Measurements from ENCODE around the gene RTN4. TPM values are rescaled to one million over a fixed set of nuclear protein-coding genes. Genes with fewer than 3 reads are reported as not detected.
"Not testable (repeated sequence)": the region's sequence is repeated elsewhere in the genome, so short reads cannot be mapped to it uniquely, and the experiment has no call there.

RTN4 gene
- polyA plus RNA-seq, 6 donors from 2014 or later, result 41.3 to 57.8 (median 53.0) TPM

- Mint-ChIP-seq H3K4me1 (peaks cover 43 to 59% (median 46%) of the 10 kb centered on the region in 3 donors), H3K4me3 (no peak overlapping the region), H3K36me3 (no peaks in the 10 kb centered on the region), H3K27me3 (no peaks in the 10 kb centered on the region), H3K9me3 (no peaks in the 10 kb centered on the region), H3K27ac (peak overlapping the region in 2 of 6 donors; percentile 8 to 41)
- DNase-seq (no peak), ATAC-seq (ENCODE audit: low read depth in 2 of 2) (no peak)
Measured at GRCh38 chr2:55006306-55006705, 43.9 kb downstream of the RTN4 start.

- no peak for DNase-seq
- no peaks in the 10 kb centered on the region for H3K36me3 Mint-ChIP-seq
- no peak for ATAC-seq (ENCODE audit: low read depth in 2 of 2)
- H3K4me1 Mint-ChIP-seq, result peaks cover 46 to 55% (median 53%) of the 10 kb centered on the region in 3 donors
- no peaks in the 10 kb centered on the region for H3K27me3 Mint-ChIP-seq
- H3K27ac Mint-ChIP-seq, result peak overlapping the region in 2 of 6 donors; percentile 25 to 38
- H3K4me3 Mint-ChIP-seq, result no peak overlapping the region
- H3K9me3 Mint-ChIP-seq, result no peaks in the 10 kb centered on the region
Measured at GRCh38 chr2:55003706-55004639, 46.3 kb downstream of the RTN4 start.

GRCh38 chr2:55001716-55002115 lies 48.5 kb downstream of the RTN4 start:
- Mint-ChIP-seq H3K4me3 (no peak overlapping the region), H3K9me3 (no peaks in the 10 kb centered on the region), H3K27ac (peak overlapping the region in 3 of 6 donors; percentile 11 to 51 (median 46)), H3K4me1 (peaks cover 50 to 61% (median 60%) of the 10 kb centered on the region in 3 donors), H3K36me3 (no peaks in the 10 kb centered on the region), H3K27me3 (no peaks in the 10 kb centered on the region)
- ATAC-seq (ENCODE audit: low read depth in 2 of 2) (no peak), DNase-seq (no peak)

- DNase-seq (no peak), ATAC-seq (ENCODE audit: low read depth in 2 of 2) (peak; percentile 32 to 41)
- Mint-ChIP-seq H3K9me3 (no peaks in the 10 kb centered on the region), H3K36me3 (no peaks in the 10 kb centered on the region), H3K27me3 (no peaks in the 10 kb centered on the region), H3K27ac (peak overlapping the region in 2 of 6 donors; percentile 25 to 45), H3K4me1 (peaks cover 53 to 65% (median 65%) of the 10 kb centered on the region in 3 donors), H3K4me3 (peak overlapping the region in 1 of 8 donors; percentile 9)
Measured at GRCh38 chr2:55000341-55000740, 49.9 kb downstream of the RTN4 start.

GRCh38 chr2:54999182-54999581 lies 51.1 kb downstream of the RTN4 start:
- H3K27me3 Mint-ChIP-seq, result no peaks in the 10 kb centered on the region
- DNase-seq (no peak), ATAC-seq (ENCODE audit: low read depth in 2 of 2) (no peak)
- peak overlapping the region in 4 of 8 donors; percentile 10 to 66 (median 38) for H3K4me3 Mint-ChIP-seq
- H3K9me3 Mint-ChIP-seq, result no peaks in the 10 kb centered on the region
- H3K4me1 Mint-ChIP-seq, result peaks cover 50 to 75% (median 69%) of the 10 kb centered on the region in 3 donors
- no peaks in the 10 kb centered on the region for H3K36me3 Mint-ChIP-seq
- H3K27ac Mint-ChIP-seq, result peak overlapping the region in 2 of 6 donors; percentile 3 to 81

GRCh38 chr2:54997826-54998225 lies 52.4 kb downstream of the RTN4 start:
- H3K27me3 Mint-ChIP-seq, result no peaks in the 10 kb centered on the region
- DNase-seq, result no peak
- peak overlapping the region in 1 of 6 donors; percentile 51 for H3K27ac Mint-ChIP-seq
- peaks cover 51 to 80% (median 74%) of the 10 kb centered on the region in 3 donors for H3K4me1 Mint-ChIP-seq
- H3K9me3 Mint-ChIP-seq, result no peaks in the 10 kb centered on the region
- H3K36me3 Mint-ChIP-seq, result no peaks in the 10 kb centered on the region
- no peak for ATAC-seq (ENCODE audit: low read depth in 2 of 2)
- no peak overlapping the region for H3K4me3 Mint-ChIP-seq

GRCh38 chr2:54995553-54995952 lies 54.7 kb downstream of the RTN4 start:
- peak overlapping the region in 1 of 6 donors; percentile 80 for H3K27ac Mint-ChIP-seq

GRCh38 chr2:54990694-54991093 lies 59.6 kb downstream of the RTN4 start:
- not testable (repeated sequence) for DNase-seq, H3K27ac Mint-ChIP-seq
- H3K4me1 Mint-ChIP-seq, result peaks cover 20 to 48% (median 39%) of the 10 kb centered on the region in 3 donors

More at GRCh38 chr2:54995553-54995952, 54.7 kb downstream of the RTN4 start:
- H3K4me3 Mint-ChIP-seq, result peak overlapping the region in 1 of 8 donors; percentile 47
- ATAC-seq (ENCODE audit: low read depth in 2 of 2), result no peak
- H3K36me3 Mint-ChIP-seq, result no peaks in the 10 kb centered on the region
- no peaks in the 10 kb centered on the region for H3K27me3 Mint-ChIP-seq
- no peak for DNase-seq
- H3K9me3 Mint-ChIP-seq, result no peaks in the 10 kb centered on the region
- H3K4me1 Mint-ChIP-seq, result peaks cover 46 to 75% (median 74%) of the 10 kb centered on the region in 3 donors

GRCh38 chr2:54988612-54989011 lies 61.6 kb downstream of the RTN4 start:
- H3K9me3 Mint-ChIP-seq, result no peaks in the 10 kb centered on the region
- DNase-seq (no peak), ATAC-seq (ENCODE audit: low read depth in 2 of 2) (no peak)
- H3K4me1 Mint-ChIP-seq, result peaks cover 11 to 42% (median 22%) of the 10 kb centered on the region in 3 donors
- peaks cover 15 to 19% of the 10 kb centered on the region in 2 donors for H3K36me3 Mint-ChIP-seq
- H3K4me3 Mint-ChIP-seq, result no peak overlapping the region
- H3K27me3 Mint-ChIP-seq, result no peaks in the 10 kb centered on the region
- H3K27ac Mint-ChIP-seq, result peak overlapping the region in 3 of 6 donors; percentile 16 to 71 (median 21)

More at GRCh38 chr2:54990694-54991093, 59.6 kb downstream of the RTN4 start:
- ATAC-seq (ENCODE audit: low read depth in 2 of 2); H3K9me3 Mint-ChIP-seq; H3K27me3 Mint-ChIP-seq; H3K4me3 Mint-ChIP-seq: not testable (repeated sequence)
- peaks cover 13 to 15% of the 10 kb centered on the region in 2 donors for H3K36me3 Mint-ChIP-seq

- Mint-ChIP-seq H3K27ac (no peak overlapping the region), H3K9me3 (no peaks in the 10 kb centered on the region), H3K4me3 (no peak overlapping the region), H3K27me3 (no peaks in the 10 kb centered on the region), H3K36me3 (peaks cover 15 to 29% of the 10 kb centered on the region in 2 donors), H3K4me1 (peaks cover 9 to 28% (median 10%) of the 10 kb centered on the region in 3 donors)
- DNase-seq (no peak), ATAC-seq (ENCODE audit: low read depth in 2 of 2) (no peak)
Measured at GRCh38 chr2:54986264-54986663, 64.0 kb downstream of the RTN4 start.

GRCh38 chr2:54984476-54984875 lies 65.8 kb downstream of the RTN4 start:
- Mint-ChIP-seq H3K27me3 (no peaks in the 10 kb centered on the region), H3K4me3 (no peak overlapping the region), H3K9me3 (no peaks in the 10 kb centered on the region), H3K4me1 (peaks cover 12 to 26% (median 15%) of the 10 kb centered on the region in 3 donors), H3K36me3 (peaks cover 22 to 30% of the 10 kb centered on the region in 2 donors), H3K27ac (peak overlapping the region in 2 of 6 donors; percentile 26 to 37)
- no peak for DNase-seq
- no peak for ATAC-seq (ENCODE audit: low read depth in 2 of 2)

- ATAC-seq (ENCODE audit: low read depth in 2 of 2) (no peak), DNase-seq (no peak)
- Mint-ChIP-seq H3K4me3 (no peak overlapping the region), H3K4me1 (peaks cover 10 to 17% (median 11%) of the 10 kb centered on the region in 3 donors), H3K36me3 (peaks cover 22 to 30% of the 10 kb centered on the region in 2 donors), H3K27ac (peak overlapping the region in 4 of 6 donors; percentile 5 to 37 (median 10)), H3K27me3 (no peaks in the 10 kb centered on the region), H3K9me3 (no peaks in the 10 kb centered on the region)
Measured at GRCh38 chr2:54983345-54984220, 66.7 kb downstream of the RTN4 start.

GRCh38 chr2:54981385-54981784 lies 68.9 kb downstream of the RTN4 start:
- Mint-ChIP-seq H3K27ac (no peak overlapping the region), H3K9me3 (no peaks in the 10 kb centered on the region), H3K4me3 (no peak overlapping the region), H3K36me3 (peaks cover 16 to 24% of the 10 kb centered on the region in 2 donors), H3K4me1 (peaks cover 16 to 30% (median 24%) of the 10 kb centered on the region in 3 donors), H3K27me3 (no peaks in the 10 kb centered on the region)
- no peak for ATAC-seq (ENCODE audit: low read depth in 2 of 2)
- DNase-seq, result no peak
